Activated T-cell treated with anti-CD3 and anti-CD28 coated beads, Interleukin-2, amount 50 U/mL, for 24 hours (primary cell): ENCODE measurements around the gene HM13.
"Not testable (repeated sequence)": the region's sequence is repeated elsewhere in the genome, so short reads cannot be mapped to it uniquely, and the experiment has no call there.

Experiments used
- DNase-seq: peaks from one replicate; pipeline ENCODE4 v3.0.0-alpha.2; 2020
- H3K27ac Mint-ChIP-seq: 2 replicates; pipeline ENCODE4 v1.8.0; 2020; ENCODE audit warnings: mild to moderate bottlenecking, mixed read lengths
- H3K27me3 Mint-ChIP-seq: 2 replicates; pipeline ENCODE4 v1.8.0; 2020; ENCODE audit warnings: mixed read lengths
- H3K36me3 Mint-ChIP-seq: 2 replicates; pipeline ENCODE4 v1.8.0; 2020; ENCODE audit warnings: low read depth, mixed read lengths
- H3K4me1 Mint-ChIP-seq: 2 replicates; pipeline ENCODE4 v1.8.0; 2020; ENCODE audit warnings: low read depth, mixed read lengths
- H3K4me3 Mint-ChIP-seq: 2 replicates; pipeline ENCODE4 v1.8.0; 2020; ENCODE audit warnings: mild to moderate bottlenecking, moderate library complexity, mixed read lengths
- H3K9me3 Mint-ChIP-seq: 2 replicates; pipeline ENCODE4 v1.8.0; 2020; ENCODE audit warnings: mixed read lengths

The HM13 gene

GRCh38 chr20:31572701-31573554 is 58.7 kb downstream of the HM13 start:
- peak; percentile 92 for DNase-seq
- Mint-ChIP-seq H3K9me3 (no peaks in the 10 kb centered on the region), H3K27me3 (no peaks in the 10 kb centered on the region), H3K4me3 (peak overlapping the region; percentile 78), H3K36me3 (peaks cover 33% of the 10 kb centered on the region), H3K4me1 (peaks cover 39% of the 10 kb centered on the region), H3K27ac (peak overlapping the region; percentile 90)

GRCh38 chr20:31573555-31574321 is 59.5 kb downstream of the HM13 start:
- Mint-ChIP-seq H3K27me3 (no peaks in the 10 kb centered on the region), H3K36me3 (peaks cover 25% of the 10 kb centered on the region), H3K4me3 (peak overlapping the region; percentile 78), H3K9me3 (no peaks in the 10 kb centered on the region), H3K27ac (peak overlapping the region; percentile 88), H3K4me1 (peaks cover 37% of the 10 kb centered on the region)
- DNase-seq: no peak

- not testable (repeated sequence) for H3K4me3 Mint-ChIP-seq, H3K27ac Mint-ChIP-seq, H3K9me3 Mint-ChIP-seq, DNase-seq, H3K27me3 Mint-ChIP-seq
- Mint-ChIP-seq H3K4me1 (peaks cover 28% of the 10 kb centered on the region), H3K36me3 (peaks cover 13% of the 10 kb centered on the region)
Observed at GRCh38 chr20:31574986-31575385, 60.7 kb downstream of the HM13 start.

- DNase-seq: no peak
- no peak overlapping the region for H3K4me3 Mint-ChIP-seq
Observed at GRCh38 chr20:31576751-31577150, 62.5 kb downstream of the HM13 start.

DNA sequence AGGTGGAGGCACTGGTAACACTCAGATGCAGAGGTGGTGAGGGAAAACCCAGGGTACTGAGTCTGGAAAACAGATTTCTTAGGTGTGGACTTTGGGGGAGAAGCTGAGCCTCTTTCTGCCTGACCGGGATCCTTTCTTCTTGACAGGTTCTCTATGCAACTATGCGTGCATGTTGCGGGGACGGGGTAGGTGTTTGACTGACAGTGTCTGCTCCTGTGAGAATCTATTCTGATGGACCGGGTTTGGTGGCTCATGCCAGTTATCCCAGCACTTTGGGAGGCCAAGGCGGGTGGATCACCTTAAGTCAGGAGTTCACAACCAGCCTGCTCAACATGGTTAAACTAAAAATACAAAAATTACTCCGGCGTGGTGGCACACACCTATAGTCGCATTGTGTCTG is 63.0 kb downstream of the HM13 start:
- DNase-seq: no peak
- H3K27ac Mint-ChIP-seq: peak overlapping the region; percentile 66
- H3K9me3 Mint-ChIP-seq: no peaks in the 10 kb centered on the region
- no peaks in the 10 kb centered on the region for H3K27me3 Mint-ChIP-seq
- H3K36me3 Mint-ChIP-seq: no peaks in the 10 kb centered on the region
- no peak overlapping the region for H3K4me3 Mint-ChIP-seq
- H3K4me1 Mint-ChIP-seq: peaks cover 25% of the 10 kb centered on the region

More at GRCh38 chr20:31576751-31577150, 62.5 kb downstream of the HM13 start:
- no peaks in the 10 kb centered on the region for H3K27me3 Mint-ChIP-seq
- H3K36me3 Mint-ChIP-seq: no peaks in the 10 kb centered on the region
- no peaks in the 10 kb centered on the region for H3K9me3 Mint-ChIP-seq
- H3K4me1 Mint-ChIP-seq: peaks cover 28% of the 10 kb centered on the region
- H3K27ac Mint-ChIP-seq: peak overlapping the region; percentile 66

DNA sequence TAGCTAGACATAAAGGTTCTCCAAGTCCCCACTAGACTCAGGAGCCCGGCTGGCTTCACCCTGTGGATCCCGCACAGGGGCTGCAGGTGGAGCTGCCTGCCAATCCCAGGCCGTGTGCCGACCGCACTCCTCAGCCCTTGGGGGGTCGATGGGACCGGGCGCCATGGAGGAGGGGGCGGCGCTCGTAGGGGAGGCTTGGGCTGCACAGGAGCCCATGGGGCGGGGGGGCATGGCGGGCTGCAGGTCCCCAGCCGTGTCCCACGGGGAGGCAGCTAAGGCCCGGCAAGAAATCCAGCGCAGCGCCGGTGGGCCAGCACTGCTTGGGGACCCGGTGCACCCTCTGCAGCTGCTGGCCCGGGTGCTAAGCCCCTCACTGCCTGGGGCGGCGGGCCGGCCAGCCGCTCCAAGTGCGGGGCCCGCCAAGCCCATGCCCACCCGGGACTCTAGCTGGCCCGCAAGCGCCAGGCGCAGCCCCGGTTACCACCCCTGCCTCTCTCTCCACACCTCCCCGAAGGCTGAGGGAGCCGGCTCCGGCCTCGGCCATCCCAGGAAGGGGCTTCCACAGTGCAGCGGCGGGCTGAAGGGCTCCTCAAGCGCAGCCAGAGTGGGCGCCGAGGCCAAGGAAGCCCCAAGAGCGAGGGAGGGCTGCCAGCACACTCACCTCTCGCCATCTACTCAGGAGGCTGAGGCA is 64.4 kb downstream of the HM13 start:
- Mint-ChIP-seq H3K27me3 (no peaks in the 10 kb centered on the region), H3K27ac (no peak overlapping the region), H3K9me3 (no peaks in the 10 kb centered on the region), H3K36me3 (no peaks in the 10 kb centered on the region), H3K4me1 (peaks cover 14% of the 10 kb centered on the region), H3K4me3 (no peak overlapping the region)
- no peak for DNase-seq

- Mint-ChIP-seq H3K27me3 (peaks cover 1% of the 10 kb centered on the region), H3K4me3 (no peak overlapping the region), H3K27ac (no peak overlapping the region), H3K36me3 (no peaks in the 10 kb centered on the region), H3K9me3 (no peaks in the 10 kb centered on the region), H3K4me1 (peaks cover 8% of the 10 kb centered on the region)
- no peak for DNase-seq
Observed at GRCh38 chr20:31579245-31579644, 65.0 kb downstream of the HM13 start.

GRCh38 chr20:31579941-31580651 is 65.9 kb downstream of the HM13 start:
- not testable (repeated sequence) for H3K27ac Mint-ChIP-seq, H3K4me3 Mint-ChIP-seq, H3K36me3 Mint-ChIP-seq, DNase-seq, H3K4me1 Mint-ChIP-seq, H3K9me3 Mint-ChIP-seq, H3K27me3 Mint-ChIP-seq

DNA sequence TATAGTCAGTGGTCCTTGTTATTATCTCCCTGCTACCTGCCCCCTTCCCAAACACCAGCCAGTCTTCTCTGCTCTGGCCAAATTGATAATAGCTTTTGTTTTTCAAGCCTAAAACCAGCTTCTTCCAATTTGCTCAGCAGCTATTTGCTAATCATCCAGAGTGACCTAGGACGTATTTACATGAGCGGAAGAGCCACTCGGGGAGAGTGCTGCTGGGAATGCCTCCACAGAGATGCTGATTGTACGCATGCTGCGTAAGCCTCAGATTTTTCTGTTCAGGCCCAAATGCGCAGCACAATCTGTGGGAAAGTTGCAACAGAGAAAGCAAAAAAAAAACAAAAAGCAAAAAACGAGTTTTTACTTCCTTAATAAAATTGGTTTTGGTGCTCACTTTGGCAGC is 66.5 kb downstream of the HM13 start:
- no peak overlapping the region for H3K27ac Mint-ChIP-seq

GRCh38 chr20:31581391-31581790 is 67.1 kb downstream of the HM13 start:
- no peak overlapping the region for H3K4me3 Mint-ChIP-seq
- H3K27ac Mint-ChIP-seq: no peak overlapping the region
- peaks cover 8% of the 10 kb centered on the region for H3K4me1 Mint-ChIP-seq
- no peaks in the 10 kb centered on the region for H3K36me3 Mint-ChIP-seq
- no peaks in the 10 kb centered on the region for H3K9me3 Mint-ChIP-seq
- H3K27me3 Mint-ChIP-seq: peaks cover 12% of the 10 kb centered on the region
- no peak for DNase-seq

More for the DNA sequence above, 66.5 kb downstream of the HM13 start:
- Mint-ChIP-seq H3K27me3 (peaks cover 8% of the 10 kb centered on the region), H3K4me3 (no peak overlapping the region), H3K4me1 (peaks cover 8% of the 10 kb centered on the region), H3K36me3 (no peaks in the 10 kb centered on the region), H3K9me3 (no peaks in the 10 kb centered on the region)
- no peak for DNase-seq

GRCh38 chr20:31587545-31588389 is 73.5 kb downstream of the HM13 start:
- H3K27ac Mint-ChIP-seq: peak overlapping the region; percentile 45
- H3K9me3 Mint-ChIP-seq: no peaks in the 10 kb centered on the region
- H3K4me3 Mint-ChIP-seq: peak overlapping the region; percentile 58
- peaks cover 29% of the 10 kb centered on the region for H3K27me3 Mint-ChIP-seq
- peak; percentile 42 for DNase-seq
- peaks cover 8% of the 10 kb centered on the region for H3K4me1 Mint-ChIP-seq
- H3K36me3 Mint-ChIP-seq: no peaks in the 10 kb centered on the region

DNA sequence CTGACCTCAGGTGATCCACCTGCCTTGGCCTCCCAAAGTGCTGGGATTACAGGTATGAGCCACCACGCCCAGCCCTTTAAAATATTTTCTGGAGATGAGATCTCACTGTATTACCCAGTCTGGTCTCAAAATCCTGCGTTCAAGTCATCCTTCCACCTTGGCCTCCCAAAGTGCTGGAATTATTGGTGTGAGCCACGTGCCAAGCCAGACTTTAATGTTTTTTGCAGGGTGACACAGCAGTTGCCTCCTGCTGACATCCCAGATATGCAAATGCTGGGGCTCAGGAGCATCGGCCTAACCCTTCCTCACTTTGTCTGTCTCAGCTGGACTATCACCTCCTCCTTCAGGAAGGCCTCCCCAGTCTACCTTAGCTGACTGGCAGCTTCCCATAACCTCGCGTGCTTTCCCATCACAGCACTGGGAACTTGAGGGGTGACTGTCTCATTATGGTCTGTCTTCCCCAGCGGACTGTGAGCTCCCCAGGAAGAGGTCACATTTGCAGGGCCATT is 76.5 kb downstream of the HM13 start:
- DNase-seq: no peak
- peaks cover 27% of the 10 kb centered on the region for H3K27me3 Mint-ChIP-seq
- peaks cover 9% of the 10 kb centered on the region for H3K4me1 Mint-ChIP-seq
- H3K27ac Mint-ChIP-seq: no peak overlapping the region
- H3K4me3 Mint-ChIP-seq: no peak overlapping the region
- H3K9me3 Mint-ChIP-seq: no peaks in the 10 kb centered on the region
- no peaks in the 10 kb centered on the region for H3K36me3 Mint-ChIP-seq

- Mint-ChIP-seq H3K36me3 (no peaks in the 10 kb centered on the region), H3K4me3 (no peak overlapping the region), H3K27ac (no peak overlapping the region), H3K27me3 (peaks cover 13% of the 10 kb centered on the region), H3K4me1 (peaks cover 2% of the 10 kb centered on the region), H3K9me3 (no peaks in the 10 kb centered on the region)
- DNase-seq: no peak
Observed at GRCh38 chr20:31593221-31594001, 79.2 kb downstream of the HM13 start.
